H9 (cell line): ENCODE data around the gene SCO2. TPM values are rescaled to one million over a fixed set of nuclear protein-coding genes. Genes with fewer than 3 reads are reported as not detected.

Experiments
- DNase-seq: peaks from one replicate; pipeline ENCODE4 v3.0.0-alpha.2; 2017
- H2AFZ ChIP-seq: one replicate; pipeline ENCODE4 v1.6.1; 2013; ENCODE audit warnings: mild to moderate bottlenecking, low read length, control low read depth, moderate library complexity
- H2AK5ac ChIP-seq: 2 replicates; pipeline ENCODE4 v1.6.1; 2013; ENCODE audit warnings: low read length, control low read depth, mixed read lengths; ENCODE audit not compliant: insufficient read length
- H2BK120ac ChIP-seq: one replicate; pipeline ENCODE4 v1.6.1; 2013; ENCODE audit warnings: low read depth, mild to moderate bottlenecking, low read length, control low read depth, inconsistent platforms; ENCODE audit not compliant: poor library complexity, severe bottlenecking
- H2BK12ac ChIP-seq: 2 replicates; pipeline ENCODE4 v1.6.1; 2013; ENCODE audit warnings: low read length, control low read depth, mixed read lengths, low read depth; ENCODE audit not compliant: insufficient read length
- H2BK15ac ChIP-seq: 2 replicates; pipeline ENCODE4 v1.6.1; 2013; ENCODE audit warnings: low read depth, low read length, control low read depth
- H2BK20ac ChIP-seq: one replicate; pipeline ENCODE4 v1.6.1; 2013; ENCODE audit warnings: low read depth, mild to moderate bottlenecking, low read length, control low read depth, inconsistent platforms; ENCODE audit not compliant: poor library complexity, severe bottlenecking
- H2BK5ac ChIP-seq: 2 replicates; pipeline ENCODE4 v1.6.1; 2013; ENCODE audit warnings: low read length, control low read depth, mixed read lengths; ENCODE audit not compliant: insufficient read length
- H3K14ac ChIP-seq: 2 replicates; pipeline ENCODE4 v1.6.1; 2013; ENCODE audit warnings: low read length, control low read depth; ENCODE audit not compliant: insufficient read depth
- H3K18ac ChIP-seq: 2 replicates; pipeline ENCODE4 v1.6.1; 2013; ENCODE audit warnings: low read depth, mild to moderate bottlenecking, mixed read lengths, low read length, control low read depth; ENCODE audit not compliant: insufficient read length
- H3K23ac ChIP-seq: 2 replicates; pipeline ENCODE4 v1.6.1; 2013; ENCODE audit warnings: low read length, control low read depth, mixed read lengths, low read depth; ENCODE audit not compliant: insufficient read length
- H3K23me2 ChIP-seq: 2 replicates; pipeline ENCODE4 v1.6.1; 2013; ENCODE audit warnings: low read depth, mild to moderate bottlenecking, mixed read lengths, low read length, control low read depth; ENCODE audit not compliant: insufficient read length, poor library complexity, severe bottlenecking
- H3K27ac ChIP-seq: 2 replicates; pipeline ENCODE4 v1.5.1; 2013; ENCODE audit warnings: low read length, control low read depth, mixed read lengths, low read depth; ENCODE audit not compliant: insufficient read length
- H3K27me3 ChIP-seq: 2 replicates; pipeline ENCODE4 v1.6.1; 2013; ENCODE audit warnings: low read length, control low read depth, inconsistent platforms; ENCODE audit not compliant: insufficient read depth
- H3K4ac ChIP-seq: 2 replicates; pipeline ENCODE4 v1.6.1; 2013; ENCODE audit warnings: low read depth, mild to moderate bottlenecking, control low read depth, inconsistent platforms, low read length, moderate library complexity
- H3K4me1 ChIP-seq: 2 replicates; pipeline ENCODE4 v1.6.1; 2013; ENCODE audit warnings: low read length, control low read depth, inconsistent platforms; ENCODE audit not compliant: insufficient read depth
- H3K4me2 ChIP-seq: 2 replicates; pipeline ENCODE4 v1.6.1; 2013; ENCODE audit warnings: low read length, control low read depth, mixed read lengths; ENCODE audit not compliant: insufficient read length, insufficient read depth
- H3K56ac ChIP-seq: 2 replicates; pipeline ENCODE4 v1.6.1; 2013; ENCODE audit warnings: low read depth, mild to moderate bottlenecking, mixed read lengths, low read length, control low read depth; ENCODE audit not compliant: insufficient read length
- H3K79me1 ChIP-seq: 2 replicates; pipeline ENCODE4 v1.6.1; 2013; ENCODE audit warnings: low read depth, mild to moderate bottlenecking, moderate library complexity, low read length, control low read depth, inconsistent platforms; ENCODE audit not compliant: insufficient read depth, poor library complexity, severe bottlenecking
- H3K79me2 ChIP-seq: 2 replicates; pipeline ENCODE4 v1.6.1; 2013; ENCODE audit warnings: low read length, control low read depth, inconsistent platforms; ENCODE audit not compliant: insufficient read depth
- H3K9ac ChIP-seq: 2 replicates; pipeline ENCODE4 v1.6.1; 2013; ENCODE audit warnings: low read length, control low read depth, mixed read lengths; ENCODE audit not compliant: insufficient read length; ENCODE audit errors: extremely low read depth
- H3K9me3 ChIP-seq: one replicate; pipeline ENCODE4 v1.6.1; 2013; ENCODE audit warnings: low read depth, low read length, inconsistent platforms; ENCODE audit not compliant: control insufficient read depth
- H3T11ph ChIP-seq: one replicate; pipeline ENCODE4 v1.6.1; 2013; ENCODE audit warnings: mild to moderate bottlenecking, low read length, control low read depth, inconsistent platforms
- H4K20me1 ChIP-seq: one replicate; pipeline ENCODE4 v1.6.1; 2013; ENCODE audit not compliant: control insufficient read depth, insufficient read length, insufficient read depth
- H4K5ac ChIP-seq: 2 replicates; pipeline ENCODE4 v1.6.1; 2013; ENCODE audit warnings: low read depth, mild to moderate bottlenecking, mixed read lengths, low read length, control low read depth; ENCODE audit not compliant: insufficient read length
- H4K8ac ChIP-seq: replicated peaks from 2 replicates; pipeline ENCODE4 v1.6.1; 2013; ENCODE audit warnings: low read length, control low read depth, mixed read lengths, low read depth; ENCODE audit not compliant: insufficient read length
- H4K91ac ChIP-seq: 2 replicates; pipeline ENCODE4 v1.6.1; 2013; ENCODE audit warnings: low read depth, mild to moderate bottlenecking, moderate library complexity, mixed read lengths, low read length, control low read depth; ENCODE audit not compliant: insufficient read length
- H3K27ac Mint-ChIP-seq, 3 experiments: 2 replicates in 2 of 3; 3 replicates in 1 of 3; pipeline ENCODE4 v1.8.0; 2020 to 2021; ENCODE audit warnings: mixed read lengths in 3 of 3, mild to moderate bottlenecking in 1 of 3, moderate library complexity in 1 of 3
- H3K27me3 Mint-ChIP-seq: 2 replicates; pipeline ENCODE4 v1.8.0; 2021; ENCODE audit warnings: low read depth, mild to moderate bottlenecking, moderate library complexity, mixed read lengths
- H3K36me3 Mint-ChIP-seq, 3 experiments: 2 replicates in 2 of 3; 3 replicates in 1 of 3; pipeline ENCODE4 v1.8.0; 2020 to 2021; ENCODE audit warnings: low read depth in 3 of 3, mixed read lengths in 3 of 3; ENCODE audit not compliant: insufficient read depth in 1 of 3
- H3K4me1 Mint-ChIP-seq, 2 experiments: 2 replicates each; pipeline ENCODE4 v1.8.0; 2020; ENCODE audit warnings: mixed read lengths in 2 of 2
- H3K4me3 Mint-ChIP-seq, 2 experiments: 2 replicates in 1 of 2; 3 replicates in 1 of 2; pipeline ENCODE4 v1.8.0; 2020 to 2021; ENCODE audit warnings: mild to moderate bottlenecking in 2 of 2, mixed read lengths in 2 of 2, moderate library complexity in 1 of 2
- H3K9me3 Mint-ChIP-seq, 2 experiments: 2 replicates in 1 of 2; 3 replicates in 1 of 2; pipeline ENCODE4 v1.8.0; 2020; ENCODE audit warnings: mild to moderate bottlenecking in 2 of 2, mixed read lengths in 2 of 2, moderate library complexity in 1 of 2
- CTCF ChIP-seq: fragments of 200-600 bp; sonication (generic); conservative IDR thresholded peaks from 3 replicates; pipeline ENCODE4 v1.8.0; 2021; ENCODE audit warnings: antibody characterized with exemption, mild to moderate bottlenecking
- WGBS: extraction: QIAGEN DNeasy Blood & Tissue Kit; methylation state at CpG from one replicate; pipeline ENCODE4 v1.1.7; 2013; ENCODE audit warnings: missing lambda C conversion rate, low lambda C conversion rate, mixed read lengths; ENCODE audit not compliant: insufficient read length; ENCODE audit errors: extremely low coverage; 5-methylcytosine and 5-hydroxymethylcytosine counted together
- total RNA-seq: library from RNA; stranded (reverse); gene quantifications from 2 replicates; pipeline ENCODE4 v1.2.1, GENCODE V29; 2021

SCO2 gene
- total RNA-seq, 1 experiment from 2014 or later: 3.3 TPM

- no peak overlapping the region for H4K91ac ChIP-seq
- H2AFZ ChIP-seq: no peak overlapping the region
Observed at GRCh38 chr22:50540381-50540780, 15.0 kb upstream of the SCO2 start.

More at GRCh38 chr22:50540381-50540780, 15.0 kb upstream of the SCO2 start:
- WGBS: no CpG with 5 or more reads among the region's 10 CpGs
- H3K27ac Mint-ChIP-seq: no peak overlapping the region
- H3K14ac ChIP-seq: no peak overlapping the region
- no peak overlapping the region for H3T11ph ChIP-seq
- H3K27me3 Mint-ChIP-seq: peaks cover 64% of the 10 kb centered on the region
- H2BK120ac ChIP-seq: no peak overlapping the region
- H3K23me2 ChIP-seq: peaks cover 2% of the 10 kb centered on the region
- no peaks in the 10 kb centered on the region for H3K36me3 Mint-ChIP-seq
- H2BK5ac ChIP-seq: no peak overlapping the region
- no peaks in the 10 kb centered on the region for H3K79me2 ChIP-seq
- H4K20me1 ChIP-seq: no peaks in the 10 kb centered on the region
- H3K23ac ChIP-seq: no peak overlapping the region
- H2AK5ac ChIP-seq: no peak overlapping the region
- H3K27ac ChIP-seq: no peak overlapping the region
- no peak overlapping the region for H2BK12ac ChIP-seq
- H3K4ac ChIP-seq: no peak overlapping the region
- H3K9me3 Mint-ChIP-seq: no peaks in the 10 kb centered on the region; a peak in 1 of 5 replicates
- H3K4me3 Mint-ChIP-seq: no peak overlapping the region
- H3K56ac ChIP-seq: no peak overlapping the region
- H3K4me1 ChIP-seq: no peaks in the 10 kb centered on the region
- no peaks in the 10 kb centered on the region for H3K4me1 Mint-ChIP-seq
- no peak overlapping the region for H4K8ac ChIP-seq
- no peak overlapping the region for H2BK20ac ChIP-seq
- H3K4me2 ChIP-seq: no peak overlapping the region
- no peak overlapping the region for H3K18ac ChIP-seq
- no peak for TF ChIP-seq CTCF
- no peaks in the 10 kb centered on the region for H3K79me1 ChIP-seq
- DNase-seq: no peak
- H2BK15ac ChIP-seq: no peak overlapping the region
- H3K9ac ChIP-seq: no peak overlapping the region
- H3K27me3 ChIP-seq: no peaks in the 10 kb centered on the region; the same call in 1 of the 2 replicates
- no peaks in the 10 kb centered on the region for H3K9me3 ChIP-seq
- H4K5ac ChIP-seq: no peak overlapping the region
